Measurements from ENCODE around the gene MMP19.

DNA sequence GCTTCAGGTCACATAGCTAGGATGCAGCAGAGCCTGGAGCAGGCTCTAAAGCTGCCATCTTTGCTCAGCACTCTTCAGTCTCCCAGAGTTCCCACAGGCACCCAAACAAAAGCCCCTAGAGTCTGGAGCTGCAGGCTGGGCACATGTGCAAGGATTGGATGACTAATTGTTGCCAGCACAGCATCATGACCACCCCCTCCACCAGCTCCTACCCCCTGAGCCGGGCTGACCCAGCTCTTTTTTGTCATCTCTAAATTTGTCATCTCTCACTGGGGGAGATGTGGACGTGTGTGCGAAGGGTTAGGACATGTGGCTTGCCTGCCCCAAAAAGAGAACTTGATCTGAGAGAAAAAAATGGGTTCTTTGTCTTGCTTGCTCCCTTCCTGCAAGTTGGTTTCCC, 4.3 kb upstream of the MMP19 start:
- TF ChIP-seq, protein P1, sequence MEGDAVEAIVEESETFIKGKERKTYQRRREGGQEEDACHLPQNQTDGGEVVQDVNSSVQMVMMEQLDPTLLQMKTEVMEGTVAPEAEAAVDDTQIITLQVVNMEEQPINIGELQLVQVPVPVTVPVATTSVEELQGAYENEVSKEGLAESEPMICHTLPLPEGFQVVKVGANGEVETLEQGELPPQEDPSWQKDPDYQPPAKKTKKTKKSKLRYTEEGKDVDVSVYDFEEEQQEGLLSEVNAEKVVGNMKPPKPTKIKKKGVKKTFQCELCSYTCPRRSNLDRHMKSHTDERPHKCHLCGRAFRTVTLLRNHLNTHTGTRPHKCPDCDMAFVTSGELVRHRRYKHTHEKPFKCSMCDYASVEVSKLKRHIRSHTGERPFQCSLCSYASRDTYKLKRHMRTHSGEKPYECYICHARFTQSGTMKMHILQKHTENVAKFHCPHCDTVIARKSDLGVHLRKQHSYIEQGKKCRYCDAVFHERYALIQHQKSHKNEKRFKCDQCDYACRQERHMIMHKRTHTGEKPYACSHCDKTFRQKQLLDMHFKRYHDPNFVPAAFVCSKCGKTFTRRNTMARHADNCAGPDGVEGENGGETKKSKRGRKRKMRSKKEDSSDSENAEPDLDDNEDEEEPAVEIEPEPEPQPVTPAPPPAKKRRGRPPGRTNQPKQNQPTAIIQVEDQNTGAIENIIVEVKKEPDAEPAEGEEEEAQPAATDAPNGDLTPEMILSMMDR (IDR thresholded peaks at IDR 0.05): no peak
- TF ChIP-seq POLR2A (IDR thresholded peaks at IDR 0.05): no peak
